GM12865 (cell line): ENCODE measurements around the gene TSPAN11.

Experiments used
- DNase-seq: peaks from one replicate; pipeline ENCODE4 v3.0.0; 2010; ENCODE audit warnings: low read depth
- H3K4me3 ChIP-seq: 2 replicates; pipeline ENCODE4 v1.5.1; 2011; ENCODE audit warnings: mild to moderate bottlenecking, low read depth, low read length, control low read depth
- CTCF ChIP-seq: IDR thresholded peaks from 2 replicates; pipeline ENCODE4 v1.5.1; 2011; ENCODE audit warnings: low read length, control low read depth, low read depth, inconsistent platforms; ENCODE audit not compliant: insufficient read depth; ENCODE audit errors: missing control alignments

TSPAN11 gene

GRCh38 chr12:30979371-30980259 lies 53.1 kb downstream of the TSPAN11 start:
- TF ChIP-seq CTCF = no peak
- no peak for DNase-seq
- H3K4me3 ChIP-seq = no peak overlapping the region

GRCh38 chr12:30980955-30981662 lies 54.6 kb downstream of the TSPAN11 start:
- DNase-seq = no peak
- TF ChIP-seq CTCF = no peak
- no peak overlapping the region for H3K4me3 ChIP-seq

- no peak overlapping the region; the same call in 1 of the 2 replicates for H3K4me3 ChIP-seq
- no peak for TF ChIP-seq CTCF
- no peak for DNase-seq
Measured at GRCh38 chr12:30982413-30982812, 55.9 kb downstream of the TSPAN11 start.

GRCh38 chr12:30985814-30986452 lies 59.4 kb downstream of the TSPAN11 start:
- DNase-seq = peak; percentile 68
- TF ChIP-seq CTCF = peak; percentile 80
- no peak overlapping the region for H3K4me3 ChIP-seq

GRCh38 chr12:30988086-30988485 lies 61.5 kb downstream of the TSPAN11 start:
- DNase-seq = no peak
- TF ChIP-seq CTCF = no peak
- no peak overlapping the region for H3K4me3 ChIP-seq

- no peak overlapping the region for H3K4me3 ChIP-seq
- no peak for TF ChIP-seq CTCF
- no peak for DNase-seq
Measured at GRCh38 chr12:30988646-30989286, 62.2 kb downstream of the TSPAN11 start.
